Right lobe of liver (tissue), 6 donors: Measurements from ENCODE around the gene FOXP1. TPM values are rescaled to one million over a fixed set of nuclear protein-coding genes. Genes with fewer than 3 reads are reported as not detected.
A peak's percentile ranks its signal among the peaks of the same experiment; 100 is the strongest.

Experiments
- ATAC-seq, 4 donors: fragments of 200-7000 bp; cut with Tn5 transposase; one replicate each; pipeline ENCODE4 v1.9.1; 2020; ENCODE audit warnings: mild to moderate bottlenecking in 4 of 4, moderate library complexity in 4 of 4
- DNase-seq, 3 donors: peaks; one replicate each; pipeline ENCODE4 v3.0.0-alpha.2; 2020
- H3K27ac ChIP-seq, 3 donors: fragments of 200-600 bp; one replicate each; pipeline ENCODE4 v1.8.0; 2022
- H3K27me3 ChIP-seq, 2 donors: fragments of 200-600 bp; one replicate each; pipeline ENCODE4 v1.8.0; 2022
- H3K36me3 ChIP-seq, 4 donors: fragments of 200-600 bp; sonication (generic) in 1 of 4; one replicate each; pipeline versions ENCODE4 v1.5.1 to v1.8.0; 2017 to 2022; ENCODE audit warnings: control low read depth in 1 of 4
- H3K4me1 ChIP-seq, 4 donors: fragments of 200-600 bp; sonication (generic) in 1 of 4; one replicate each; pipeline versions ENCODE4 v1.5.1 to v1.8.0; 2017 to 2022; ENCODE audit warnings: control low read depth in 1 of 4
- H3K4me3 ChIP-seq, 3 donors: fragments of 200-600 bp; one replicate each; pipeline ENCODE4 v1.8.0; 2022
- H3K9me3 ChIP-seq, 4 donors: fragments of 200-600 bp; sonication (generic) in 1 of 4; one replicate each; pipeline versions ENCODE4 v1.5.1 to v1.8.0; 2017 to 2022; ENCODE audit warnings: control low read depth in 1 of 4
- POLR2A ChIP-seq: fragments of 450-650 bp; IDR thresholded peaks from one replicate; pipeline ENCODE4 v1.6.1; 2017; ENCODE audit warnings: antibody characterized with exemption, mild to moderate bottlenecking
- WGBS: methylation state at CpG from one replicate; pipeline ENCODE4 v1.1.6; 2018; ENCODE audit warnings: low coverage, low lambda C conversion rate; ENCODE audit not compliant: insufficient coverage; ENCODE audit errors: missing lambda C conversion rate; 5-methylcytosine and 5-hydroxymethylcytosine counted together
- intact Hi-C, 2 donors: fragments of 100-400 bp; cut with DNase I; formaldehyde crosslinking; loops; one replicate each; pipeline versions ENCODE4 v1.11.2 to v1.14.1; 2022
- total RNA-seq, 6 experiments: library from RNA; depleted of rRNA in 2 of 6; stranded (reverse); fragments of >200 nt in 2 of 6; fragmentation: NEBNext Ultra II Directional in 3 of 6; extraction: Animal tissue kit (Norgen Biotek cat#: 25700) in 3 of 6; gene quantifications; one replicate each; pipeline versions ENCODE4 v1.1.0 to v1.2.4, GENCODE V29; 2016 to 2023
- TF ChIP-seq, protein P1 (sequence below), 4 donors: fragments of 200-600 bp in 3 of 4; fragments of 450-650 bp in 1 of 4; IDR thresholded peaks; one replicate each; pipeline versions ENCODE4 v1.5.1 to v1.8.0; 2016 to 2022; ENCODE audit warnings: antibody characterized with exemption in 4 of 4, mild to moderate bottlenecking in 2 of 4
- donor health status: DM: no; HTN: yes; CAD: no.
- donor health status: DM: no; HTN: no; CAD: no.
- donor health status: DM: no; HTN: no; CAD: no.
- donor health status: DM: no; HTN: yes; CAD: no.
- donor health status: DM: no; HTN: yes; CAD: no.

Gene FOXP1
- total RNA-seq, 6 experiments from 2014 or later, result 26.7 to 47.7 (median 35.2) TPM

GRCh38 chr3:71214797-71215196 is 368.7 kb downstream of the FOXP1 start:
- no CpG with 5 or more reads among the region's 1 CpG for WGBS

GRCh38 chr3:71214016-71214415 is 369.5 kb downstream of the FOXP1 start:
- WGBS, result 93% methylated on average over 4 of the region's 4 CpGs
- TF ChIP-seq, protein P1, sequence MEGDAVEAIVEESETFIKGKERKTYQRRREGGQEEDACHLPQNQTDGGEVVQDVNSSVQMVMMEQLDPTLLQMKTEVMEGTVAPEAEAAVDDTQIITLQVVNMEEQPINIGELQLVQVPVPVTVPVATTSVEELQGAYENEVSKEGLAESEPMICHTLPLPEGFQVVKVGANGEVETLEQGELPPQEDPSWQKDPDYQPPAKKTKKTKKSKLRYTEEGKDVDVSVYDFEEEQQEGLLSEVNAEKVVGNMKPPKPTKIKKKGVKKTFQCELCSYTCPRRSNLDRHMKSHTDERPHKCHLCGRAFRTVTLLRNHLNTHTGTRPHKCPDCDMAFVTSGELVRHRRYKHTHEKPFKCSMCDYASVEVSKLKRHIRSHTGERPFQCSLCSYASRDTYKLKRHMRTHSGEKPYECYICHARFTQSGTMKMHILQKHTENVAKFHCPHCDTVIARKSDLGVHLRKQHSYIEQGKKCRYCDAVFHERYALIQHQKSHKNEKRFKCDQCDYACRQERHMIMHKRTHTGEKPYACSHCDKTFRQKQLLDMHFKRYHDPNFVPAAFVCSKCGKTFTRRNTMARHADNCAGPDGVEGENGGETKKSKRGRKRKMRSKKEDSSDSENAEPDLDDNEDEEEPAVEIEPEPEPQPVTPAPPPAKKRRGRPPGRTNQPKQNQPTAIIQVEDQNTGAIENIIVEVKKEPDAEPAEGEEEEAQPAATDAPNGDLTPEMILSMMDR (IDR thresholded peaks at IDR 0.05), result no peak
- intact Hi-C loops, result no loop called here
- Histone ChIP-seq H3K36me3 (no peaks in the 10 kb centered on the region), H3K27me3 (no peaks in the 10 kb centered on the region), H3K9me3 (no peaks in the 10 kb centered on the region), H3K4me1 (peaks cover 0 to 29% (median 11%) of the 10 kb centered on the region in 4 donors), H3K4me3 (no peak overlapping the region), H3K27ac (no peak overlapping the region)
- DNase-seq, result no peak
- ATAC-seq, result no peak

More at GRCh38 chr3:71214797-71215196, 368.7 kb downstream of the FOXP1 start:
- no peaks in the 10 kb centered on the region for H3K27me3 ChIP-seq
- ATAC-seq (no peak), DNase-seq (no peak)
- peaks cover 0 to 21% (median 8%) of the 10 kb centered on the region in 4 donors for H3K4me1 ChIP-seq
- intact Hi-C loops, result no loop called here
- TF ChIP-seq POLR2A, result no peak
- TF ChIP-seq, protein P1 (IDR thresholded peaks at IDR 0.05), result no peak
- H3K4me3 ChIP-seq, result no peak overlapping the region
- H3K9me3 ChIP-seq, result no peaks in the 10 kb centered on the region
- H3K36me3 ChIP-seq, result no peaks in the 10 kb centered on the region
- no peak overlapping the region for H3K27ac ChIP-seq

DNA sequence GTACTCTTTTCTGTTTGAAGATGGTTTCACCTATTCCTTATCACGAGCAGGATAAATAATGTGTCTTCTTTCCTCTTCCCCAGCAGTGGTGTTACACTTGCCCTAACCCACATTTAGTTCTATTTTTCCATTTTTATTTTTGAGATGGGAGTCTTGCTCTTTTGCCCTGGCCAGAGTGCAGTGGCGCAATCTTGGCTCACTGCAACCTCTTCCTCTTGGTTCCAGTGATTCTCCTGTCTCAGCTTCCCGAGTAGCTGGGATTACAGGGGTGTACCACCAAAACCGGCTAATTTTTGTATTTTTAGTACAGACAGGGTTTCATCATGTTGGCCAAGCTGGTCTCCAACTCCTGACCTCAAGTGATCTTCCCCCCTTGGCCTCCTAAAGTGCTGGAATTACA is 372.4 kb downstream of the FOXP1 start:
- ATAC-seq, result peak in 1 of 4 donors; percentile 7
- peaks cover 0 to 52% (median 15%) of the 10 kb centered on the region in 4 donors for H3K4me1 ChIP-seq
- no peak overlapping the region for H3K4me3 ChIP-seq
- no peaks in the 10 kb centered on the region for H3K9me3 ChIP-seq
- intact Hi-C loops, result no loop called here
- peak in 2 of 3 donors; percentile 30 to 65 for DNase-seq
- TF ChIP-seq, protein P1 (IDR thresholded peaks at IDR 0.05), result no peak
- TF ChIP-seq POLR2A, result no peak
- H3K27ac ChIP-seq, result peak overlapping the region; percentile 18 to 96 (median 90)
- no peaks in the 10 kb centered on the region for H3K27me3 ChIP-seq
- WGBS, result 48% methylated on average over 4 of the region's 4 CpGs
- no peaks in the 10 kb centered on the region for H3K36me3 ChIP-seq

DNA sequence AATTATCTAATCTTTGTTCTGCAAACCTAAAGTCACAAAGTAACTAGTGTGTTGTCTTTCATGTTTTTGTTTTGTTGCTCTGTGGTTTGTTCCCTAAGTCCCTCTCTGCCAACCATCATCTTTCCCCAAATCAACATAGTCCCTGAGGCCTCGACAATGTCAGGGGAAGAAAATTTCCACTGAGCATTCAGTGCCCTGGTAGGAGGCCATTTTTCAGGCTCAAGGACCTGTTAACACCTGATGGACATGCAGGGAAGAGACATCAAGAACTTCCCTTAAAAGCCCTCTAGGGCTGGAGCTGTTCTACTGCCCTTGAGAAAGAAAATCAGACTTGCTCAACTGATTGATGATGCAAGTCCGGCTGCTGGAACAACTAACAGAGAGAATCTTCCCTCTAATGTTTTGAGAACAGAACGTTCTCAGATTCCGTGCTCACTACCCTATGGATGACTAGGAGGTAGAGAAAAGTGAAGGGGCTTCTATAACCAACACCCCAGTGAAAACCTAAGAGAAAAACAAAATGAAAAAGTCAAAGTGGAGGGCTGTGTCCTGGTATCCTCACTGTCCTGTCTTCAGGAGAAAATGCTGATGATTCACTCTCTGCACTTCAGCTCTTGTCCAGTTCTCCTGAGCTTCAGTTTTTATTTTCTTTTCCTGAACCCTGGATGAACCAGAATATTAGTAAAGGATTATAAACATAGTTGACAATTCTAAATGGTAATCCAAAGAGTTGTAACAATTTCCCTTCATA is 373.1 kb downstream of the FOXP1 start:
- TF ChIP-seq, protein P1 (IDR thresholded peaks at IDR 0.05), result peak in 1 of 4 donors; percentile 21
- no peak for TF ChIP-seq POLR2A
- Histone ChIP-seq H3K27ac (peak overlapping the region; percentile 18 to 96 (median 90)), H3K4me1 (peaks cover 0 to 52% (median 15%) of the 10 kb centered on the region in 4 donors), H3K27me3 (no peaks in the 10 kb centered on the region), H3K4me3 (no peak overlapping the region), H3K36me3 (no peaks in the 10 kb centered on the region), H3K9me3 (no peaks in the 10 kb centered on the region)
- WGBS, result 12% methylated on average over 4 of the region's 4 CpGs
- ATAC-seq (peak; percentile 50 to 64 (median 60)), DNase-seq (peak in 1 of 3 donors; percentile 68)
- intact Hi-C loops, result no loop called here
